HCT116 (cell line): ENCODE results near the gene TMEM132E. TPM values are rescaled to one million over a fixed set of nuclear protein-coding genes. Genes with fewer than 3 reads are reported as not detected.

Experiments
- ATAC-seq: fragments of 200-7000 bp; cut with Tn5 transposase; 2 replicates; pipeline ENCODE4 v1.9.1; 2020; ENCODE audit warnings: mild to moderate bottlenecking, moderate library complexity
- Bru-seq: library from RNA; stranded (reverse); fragments of 400-500 nt; gene quantifications from one replicate; lab custom pipeline; 2021; lab: Mats Ljungman, UMichigan
- BruChase-seq, 2 experiments: library from RNA; stranded (reverse); fragments of 400-500 nt; gene quantifications; one replicate each; lab custom pipeline; 2021; lab: Mats Ljungman, UMichigan
- BruUV-seq: library from RNA; stranded (reverse); fragments of 400-500 nt; replicated peaks from 2 replicates; lab custom pipeline; 2021; lab: Mats Ljungman, UMichigan
- CTCF ChIA-PET: fragments of 300-600 bp; sonication (Branson Sonifier 250); formaldehyde crosslinking; loops from one replicate; lab custom pipeline; 2021; ENCODE audit warnings: antibody characterized with exemption; lab: Charles Lee
- POLR2A ChIA-PET: fragments of 300-600, 350-600 bp; sonication (Branson Sonifier 250); formaldehyde crosslinking; loops from one replicate; lab custom pipeline; 2021; ENCODE audit warnings: antibody characterized with exemption; lab: Charles Lee
- RAD21 ChIA-PET, 2 experiments: fragments of 300-600 bp; sonication (Branson Sonifier 250); formaldehyde crosslinking; loops; one replicate each; lab custom pipeline; 2023; ENCODE audit warnings: low total read pairs in 2 of 2; ENCODE audit not compliant: uncharacterized antibody in 2 of 2, unreplicated experiment in 2 of 2, low non-redundant PET in 1 of 2; lab: Charles Lee
- DNase-seq: peaks from one replicate; pipeline ENCODE4 v3.0.0-alpha.2; 2010; ENCODE audit warnings: low read depth, low spot score
- H2AFZ ChIP-seq: fragments of 200-600 bp; shearing (Covaris generic), sonication (generic); 2 replicates; pipeline ENCODE4 v1.6.1; 2017; ENCODE audit warnings: low read depth, mixed run types, mixed read lengths, antibody characterized with exemption, low read length; ENCODE audit not compliant: poor library complexity, severe bottlenecking
- H3K27ac ChIP-seq: 2 replicates; pipeline ENCODE4 v1.5.1; 2012; ENCODE audit warnings: low read depth, low read length
- H3K27me3 ChIP-seq: fragments of 200-600 bp; sonication (generic); 2 replicates; pipeline ENCODE4 v1.6.1; 2016; ENCODE audit warnings: mixed run types, low read length, mixed read lengths; ENCODE audit not compliant: insufficient read depth
- H3K36me3 ChIP-seq, 2 experiments: fragments of 200-500 bp in 1 of 2; fragments of 200-600 bp in 1 of 2; sonication (Bioruptor generic) in 1 of 2; sonication (generic) in 1 of 2; 2 replicates each; pipeline versions ENCODE4 v1.5.1 to v1.6.1; 2014 to 2016; ENCODE audit warnings: low read length in 2 of 2, inconsistent platforms in 1 of 2, mixed read lengths in 1 of 2, mixed run types in 1 of 2; ENCODE audit not compliant: insufficient read depth in 2 of 2, control insufficient read depth in 1 of 2
- H3K4me1 ChIP-seq, 2 experiments: fragments of 200-600 bp in 1 of 2; sonication (generic) in 1 of 2; 2 replicates each; pipeline versions ENCODE4 v1.5.1 to v1.6.1; 2012 to 2017; ENCODE audit warnings: low read length in 2 of 2, inconsistent platforms in 1 of 2, mild to moderate bottlenecking in 1 of 2, mixed read lengths in 1 of 2, mixed run types in 1 of 2, moderate library complexity in 1 of 2; ENCODE audit not compliant: insufficient read depth in 2 of 2, control insufficient read depth in 1 of 2
- H3K4me2 ChIP-seq: fragments of 200-600 bp; sonication (generic); 2 replicates; pipeline ENCODE4 v1.6.1; 2017; ENCODE audit warnings: mixed run types, low read length, mixed read lengths
- H3K4me3 ChIP-seq, 2 experiments: fragments of 200-600 bp in 1 of 2; sonication (generic) in 1 of 2; replicated peaks in 1 of 2; 2 replicates each; pipeline ENCODE4 v1.5.1; 2011 to 2016; ENCODE audit warnings: low read length in 2 of 2, control low read depth in 1 of 2, low read depth in 1 of 2, mild to moderate bottlenecking in 1 of 2, mixed read lengths in 1 of 2, mixed run types in 1 of 2
- H3K79me2 ChIP-seq: fragments of 200-600 bp; sonication (generic); 2 replicates; pipeline ENCODE4 v1.6.1; 2017; ENCODE audit warnings: mild to moderate bottlenecking, mixed run types, low read length, moderate library complexity, mixed read lengths; ENCODE audit not compliant: insufficient read depth
- H3K9ac ChIP-seq: fragments of 200-600 bp; sonication (generic); 2 replicates; pipeline ENCODE4 v1.6.1; 2016; ENCODE audit warnings: low read length, mixed read lengths
- H3K9me2 ChIP-seq: fragments of 200-600 bp; sonication (generic), shearing (Covaris generic); 2 replicates; pipeline ENCODE4 v1.6.1; 2017; ENCODE audit warnings: mixed run types, mild to moderate bottlenecking, moderate library complexity; ENCODE audit not compliant: insufficient read depth
- H3K9me3 ChIP-seq, 2 experiments: fragments of 200-500 bp in 1 of 2; fragments of 200-600 bp in 1 of 2; sonication (Bioruptor generic) in 1 of 2; sonication (generic) in 1 of 2; 2 replicates each; pipeline ENCODE4 v1.6.1; 2014 to 2017; ENCODE audit warnings: low read length in 2 of 2, mixed read lengths in 2 of 2, inconsistent platforms in 1 of 2, low read depth in 1 of 2, mild to moderate bottlenecking in 1 of 2, mixed run types in 1 of 2, moderate library complexity in 1 of 2; ENCODE audit not compliant: control insufficient read depth in 1 of 2, insufficient read depth in 1 of 2
- H4K20me1 ChIP-seq: fragments of 200-600 bp; sonication (generic), shearing (Covaris generic); 2 replicates; pipeline ENCODE4 v1.6.1; 2017; ENCODE audit warnings: mixed run types, mild to moderate bottlenecking, moderate library complexity; ENCODE audit not compliant: insufficient read depth
- CBX3 ChIP-seq: IDR thresholded peaks from 2 replicates; pipeline ENCODE4 v1.6.1; 2012; ENCODE audit warnings: low read depth
- CEBPB ChIP-seq: IDR thresholded peaks from 2 replicates; pipeline ENCODE4 v1.6.1; 2012; ENCODE audit warnings: low read depth
- CTCF ChIP-seq, 3 experiments: fragments of 200-600 bp in 1 of 3; sonication (generic) in 1 of 3; IDR thresholded peaks in 2 of 3; conservative IDR thresholded peaks in 1 of 3; 2 replicates each; pipeline ENCODE4 v1.5.1; 2012 to 2017; ENCODE audit warnings: low read depth in 2 of 3, low read length in 2 of 3, antibody characterized with exemption in 1 of 3, borderline replicate concordance in 1 of 3, control low read depth in 1 of 3, mild to moderate bottlenecking in 1 of 3, mixed read lengths in 1 of 3, mixed run types in 1 of 3, moderate library complexity in 1 of 3; ENCODE audit not compliant: insufficient read depth in 1 of 3
- EGR1 ChIP-seq: IDR thresholded peaks from 2 replicates; pipeline ENCODE4 v1.6.1; 2012; ENCODE audit warnings: low read depth
- JUND ChIP-seq: IDR thresholded peaks from 2 replicates; pipeline ENCODE4 v1.6.1; 2012
- MAX ChIP-seq: IDR thresholded peaks from 2 replicates; pipeline ENCODE4 v1.6.1; 2012
- RAD21 ChIP-seq: IDR thresholded peaks from 2 replicates; pipeline ENCODE4 v1.6.1; 2012; ENCODE audit warnings: low read depth, mild to moderate bottlenecking
- SIN3A ChIP-seq: IDR thresholded peaks from 2 replicates; pipeline ENCODE4 v1.6.1; 2012; ENCODE audit warnings: low read depth
- SP1 ChIP-seq: IDR thresholded peaks from 2 replicates; pipeline ENCODE4 v1.6.1; 2012; ENCODE audit warnings: low read depth
- ZBTB33 ChIP-seq: IDR thresholded peaks from 2 replicates; pipeline ENCODE4 v1.6.1; 2011; ENCODE audit warnings: mild to moderate bottlenecking, low read length, moderate library complexity; ENCODE audit not compliant: insufficient replicate concordance; ENCODE audit errors: extremely low read depth
- ZFX ChIP-seq: fragments of 450-650 bp; IDR thresholded peaks from 2 replicates; pipeline ENCODE4 v1.6.1; 2017
- ZNF274 ChIP-seq: fragments of 200-500 bp; sonication (Bioruptor generic); IDR thresholded peaks from 2 replicates; pipeline ENCODE4 v1.6.1; 2014; ENCODE audit warnings: mild to moderate bottlenecking, low read depth, low read length, inconsistent platforms
- intact Hi-C: fragments of 100-400 bp; cut with micrococcal nuclease; formaldehyde crosslinking; loops from 2 replicates; pipeline ENCODE4 v1.10.0; 2022
- long read RNA-seq: library from polyadenylated mRNA; unstranded; transcript quantifications from one replicate; pipeline ENCODE4 v2.0.0, GENCODE V29; 2021; ENCODE audit not compliant: unreplicated experiment
- polyA plus RNA-seq: library from polyadenylated mRNA; unstranded; fragments of >200 nt; gene quantifications from 2 replicates; pipeline ENCODE4 v1.2.1, GENCODE V29; 2012; ENCODE audit warnings: missing spikeins
- total RNA-seq: library from RNA; stranded (reverse); gene quantifications from one replicate; pipeline ENCODE4 v1.2.1, GENCODE V29; 2021; ENCODE audit not compliant: unreplicated experiment

TMEM132E gene
- not detected for total RNA-seq
- polyA plus RNA-seq, result 0.01 TPM in 1 of 2 replicates, not detected in the other
- Bru-seq, nascent RNA, result not detected
- BruChase-seq, experiment 1, labeled RNA remaining after a 6-hour chase, result percentile 2 among the genes with signal in this experiment
- percentile 3 among the genes with signal in this experiment for BruChase-seq, experiment 2, labeled RNA remaining after a 2-hour chase
- long read RNA-seq, result 0 reads

GRCh38 chr17:34579017-34579946 is at the start of gene TMEM132E:
Gene TMEM132E, plus strand, starts transcription at chr17:34579582. Its CDS starts 1,495 bp downstream, at chr17:34581077.
- H3K79me2 ChIP-seq, result no peaks in the 10 kb centered on the region
- no peak within 1 kb of the TSS for H3K4me2 ChIP-seq
- intact Hi-C loops, result no loop called here
- POLR2A ChIA-PET, result no interaction called here
- no peak within 1 kb of the TSS for H3K27ac ChIP-seq
- TF ChIP-seq ZFX (no peak), ZNF274 (no peak), CEBPB (no peak)
- H3K9me3 ChIP-seq, result no peaks in the 10 kb centered on the region
- H3K9me2 ChIP-seq, result no peaks in the 10 kb centered on the region
- H3K9ac ChIP-seq, result no peak within 1 kb of the TSS
- ATAC-seq (no peak), DNase-seq (no peak)
- CTCF ChIA-PET, result no interaction called here
- H4K20me1 ChIP-seq, result no peaks in the 10 kb centered on the region
- H3K4me1 ChIP-seq, result no peaks in the 10 kb centered on the region
- BruUV-seq, result no TSS peak
- H3K4me3 ChIP-seq, result no peak within 1 kb of the TSS
- no peak within 1 kb of the TSS for H2AFZ ChIP-seq
- H3K36me3 ChIP-seq, result no peaks in the 10 kb centered on the region
- RAD21 ChIA-PET, result no interaction called here
- peaks cover 44% of the 10 kb centered on the region for H3K27me3 ChIP-seq

GRCh38 chr17:34530918-34531317 is 48.5 kb upstream of the TMEM132E start:
- Histone ChIP-seq H3K36me3 (no peaks in the 10 kb centered on the region), H4K20me1 (no peaks in the 10 kb centered on the region), H3K4me1 (no peaks in the 10 kb centered on the region), H3K4me3 (no peak overlapping the region), H3K9me3 (no peaks in the 10 kb centered on the region), H3K79me2 (no peaks in the 10 kb centered on the region), H2AFZ (no peak overlapping the region), H3K9me2 (no peaks in the 10 kb centered on the region), H3K4me2 (no peak overlapping the region), H3K27me3 (peaks cover 58% of the 10 kb centered on the region), H3K9ac (no peak overlapping the region), H3K27ac (no peak overlapping the region)
- CTCF ChIA-PET, result no interaction called here
- intact Hi-C loops, result no loop called here
- RAD21 ChIA-PET, result no interaction called here
- no TSS peak for BruUV-seq
- TF ChIP-seq EGR1 (no peak), SP1 (no peak), CBX3 (no peak), ZFX (no peak), SIN3A (no peak), ZBTB33 (no peak), MAX (no peak), CTCF (IDR thresholded peaks at IDR 0.05 in 2 of 3, conservative IDR thresholded peaks at IDR 0.05 in 1 of 3; ENCODE audit: borderline replicate concordance in 1 of 3, insufficient read depth in 1 of 3, low read depth in 2 of 3, low read length in 2 of 3) (no peak), JUND (no peak), RAD21 (no peak)
- DNase-seq (no peak), ATAC-seq (no peak)
- POLR2A ChIA-PET, result no interaction called here
